Skeletal muscle cell (primary cell): ENCODE measurements around the gene EYA2.
"Not testable (repeated sequence)": the region's sequence is repeated elsewhere in the genome, so short reads cannot be mapped to it uniquely, and the experiment has no call there.

Experiments used
- DNase-seq: peaks from one replicate; pipeline ENCODE4 v3.0.0-alpha.2; 2010; ENCODE audit warnings: low read depth
- H3K4me3 ChIP-seq: 2 replicates; pipeline ENCODE4 v1.5.1; 2011; ENCODE audit warnings: low read depth, mild to moderate bottlenecking, control low read depth, low read length, moderate library complexity

EYA2 gene

DNA sequence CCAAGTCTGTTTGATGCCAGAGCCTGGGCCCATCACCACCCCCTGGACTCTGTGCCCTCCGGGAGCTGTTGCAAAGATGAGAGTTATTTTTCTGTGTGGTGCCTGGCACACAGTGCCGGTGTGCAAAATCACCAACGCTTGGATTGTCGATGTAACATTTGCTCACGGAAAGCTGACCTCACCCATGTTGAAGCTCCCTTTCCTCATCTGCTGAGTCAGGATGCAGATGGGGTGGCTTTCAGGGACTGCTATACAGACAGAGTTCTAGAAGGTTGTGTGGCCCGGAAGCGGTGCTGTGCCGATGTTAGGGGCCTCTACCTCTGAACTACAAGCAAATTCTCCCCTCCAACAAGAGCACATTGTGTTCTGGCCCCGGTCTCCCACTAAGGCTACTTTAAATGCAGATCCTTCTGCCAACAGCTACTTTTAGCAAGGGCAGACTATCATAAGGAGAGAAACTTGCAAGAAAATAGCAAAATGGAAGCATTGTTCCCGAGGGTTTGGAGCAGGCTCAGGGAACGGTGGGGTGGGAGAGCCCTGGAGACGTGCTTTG is 34.0 kb downstream of the EYA2 start:
- DNase-seq = no peak
- H3K4me3 ChIP-seq = no peak overlapping the region

DNA sequence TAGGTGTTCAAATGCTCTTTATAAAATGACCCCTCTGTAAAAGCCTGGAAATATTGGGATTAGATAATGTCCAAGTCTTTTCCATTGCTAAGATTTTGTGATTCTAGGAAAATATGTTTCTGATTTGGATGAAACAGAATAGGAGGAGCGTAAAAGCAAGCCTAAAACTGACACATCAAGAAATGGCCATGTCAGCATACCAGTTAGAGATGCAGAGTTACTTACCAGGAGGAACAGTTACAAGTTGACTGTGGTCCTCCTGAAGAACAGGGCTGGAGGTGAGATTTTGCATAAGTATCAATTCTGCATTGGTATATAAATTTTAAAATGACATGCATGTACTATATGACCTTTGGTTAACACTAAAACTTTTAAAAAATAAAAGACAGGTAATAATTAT is 35.3 kb downstream of the EYA2 start:
- DNase-seq = no peak
- H3K4me3 ChIP-seq = no peak overlapping the region

DNA sequence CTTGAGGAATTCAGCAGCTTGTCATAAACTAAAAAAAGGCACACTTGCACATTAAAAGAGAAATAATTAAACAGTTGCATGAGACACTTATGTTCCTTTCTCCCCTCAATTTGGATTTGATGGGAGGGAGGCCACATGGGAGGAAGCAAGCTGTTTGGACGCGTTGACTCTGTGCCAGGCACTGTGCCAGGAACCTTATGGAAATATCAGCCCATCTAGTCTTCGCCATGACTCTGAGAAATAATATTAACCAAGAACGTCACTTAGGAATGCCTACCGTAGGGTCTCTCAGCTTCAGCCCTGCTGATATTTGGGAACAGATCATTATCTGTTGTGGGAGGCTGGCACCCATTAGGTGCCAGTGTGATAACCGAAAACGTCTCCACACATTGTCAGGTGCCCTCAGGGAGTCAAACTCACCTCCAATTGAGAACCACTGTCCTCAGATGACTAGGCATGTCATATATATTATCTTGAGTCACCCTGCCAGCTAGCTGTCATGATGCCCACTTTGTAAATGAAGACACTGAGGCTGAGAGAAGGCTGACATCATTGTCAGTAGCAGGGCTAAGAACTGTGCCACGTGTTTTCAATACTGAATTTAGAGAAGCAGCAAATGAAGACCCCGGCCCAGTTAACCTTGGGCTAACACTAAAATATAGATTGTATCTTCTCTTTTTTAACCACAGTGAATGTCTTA is 36.1 kb downstream of the EYA2 start:
- no peak for DNase-seq

DNA sequence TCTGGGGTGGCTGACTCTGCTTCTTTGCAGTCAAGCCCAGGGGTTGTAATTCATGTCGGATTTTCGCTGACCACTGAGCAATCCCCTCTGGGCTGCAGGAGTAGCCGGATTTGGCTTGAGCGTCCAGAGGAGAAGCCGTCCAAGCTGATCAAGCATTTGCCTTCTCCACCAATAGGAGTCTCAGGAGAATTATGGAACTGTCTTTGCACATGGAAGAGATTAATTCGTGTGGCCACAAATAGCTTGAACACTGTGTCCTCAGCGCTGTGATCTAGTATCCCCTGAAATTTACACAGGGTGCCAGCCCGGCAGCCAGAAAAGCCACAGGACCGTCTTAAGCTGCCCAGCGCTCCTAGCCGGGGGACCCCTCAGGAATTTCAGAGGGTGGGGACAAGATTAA is 37.1 kb downstream of the EYA2 start:
- DNase-seq = no peak
- H3K4me3 ChIP-seq = no peak overlapping the region

More for the DNA sequence above, 36.1 kb downstream of the EYA2 start:
- H3K4me3 ChIP-seq = no peak overlapping the region

DNA sequence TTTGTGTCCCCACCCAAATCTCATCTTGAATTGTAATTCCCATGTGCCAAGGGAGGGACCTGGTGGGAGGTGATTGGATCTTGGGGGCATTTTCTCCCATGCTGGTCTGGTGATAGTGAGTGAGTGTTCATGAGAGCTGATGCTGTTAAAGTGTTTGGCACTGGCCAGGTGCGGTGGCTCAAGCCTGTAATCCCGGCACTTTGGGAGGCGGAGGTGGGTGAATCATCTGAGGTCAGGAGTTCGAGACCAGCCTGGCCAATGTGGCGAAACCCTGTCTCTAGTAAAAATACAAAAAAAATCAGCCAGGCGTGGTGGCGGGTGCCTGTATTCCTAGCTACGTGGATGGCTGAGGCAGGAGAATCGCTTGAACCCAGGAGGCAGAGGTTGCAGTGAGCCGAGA is 37.8 kb downstream of the EYA2 start:
- H3K4me3 ChIP-seq, DNase-seq: not testable (repeated sequence)

DNA sequence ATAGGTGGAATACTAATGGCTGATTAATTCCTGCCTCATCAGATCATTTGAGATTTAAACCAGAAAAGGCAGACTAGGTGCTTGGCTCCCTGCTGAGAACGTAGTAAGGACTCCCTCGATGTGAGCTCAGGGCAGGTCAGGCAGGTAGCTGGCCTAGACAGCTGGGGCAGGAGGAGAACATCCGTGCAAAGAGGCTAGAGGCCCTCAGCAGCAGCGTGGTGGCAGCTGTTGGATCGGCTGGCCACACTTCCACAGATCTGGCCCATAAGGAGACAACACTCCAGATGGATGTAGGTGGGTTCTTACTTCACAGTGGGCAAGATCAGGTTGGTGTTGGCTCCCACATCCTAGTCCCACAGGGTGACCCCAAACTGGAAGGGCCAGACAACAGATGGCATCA is 38.5 kb downstream of the EYA2 start:
- H3K4me3 ChIP-seq = no peak overlapping the region
- DNase-seq = no peak

DNA sequence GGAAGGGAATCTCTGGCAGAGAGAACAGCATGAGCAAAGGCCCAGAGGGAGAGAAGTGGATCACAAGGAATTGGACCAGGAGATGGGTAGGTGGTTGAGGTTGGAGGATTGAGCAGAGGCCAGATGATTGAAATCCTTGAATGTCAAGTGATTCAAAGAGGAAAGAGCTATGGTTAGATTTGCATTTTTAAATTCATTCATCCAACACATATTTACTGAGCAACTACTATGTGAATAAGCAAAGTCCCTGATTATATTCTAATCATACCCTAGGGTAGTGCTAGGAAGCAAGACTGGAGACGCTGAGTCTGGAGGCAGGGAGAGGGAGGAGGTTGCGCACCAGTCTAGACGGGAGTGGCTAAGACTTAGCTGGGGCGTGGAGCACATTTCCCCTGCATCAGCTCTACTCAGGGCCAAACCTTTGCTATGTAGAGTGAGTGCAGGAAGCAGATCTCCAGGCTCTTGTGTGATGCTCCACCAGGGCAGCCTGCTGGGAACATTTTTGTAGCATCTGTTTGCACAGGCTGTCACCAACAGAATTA is 40.2 kb downstream of the EYA2 start:
- DNase-seq = no peak

DNA sequence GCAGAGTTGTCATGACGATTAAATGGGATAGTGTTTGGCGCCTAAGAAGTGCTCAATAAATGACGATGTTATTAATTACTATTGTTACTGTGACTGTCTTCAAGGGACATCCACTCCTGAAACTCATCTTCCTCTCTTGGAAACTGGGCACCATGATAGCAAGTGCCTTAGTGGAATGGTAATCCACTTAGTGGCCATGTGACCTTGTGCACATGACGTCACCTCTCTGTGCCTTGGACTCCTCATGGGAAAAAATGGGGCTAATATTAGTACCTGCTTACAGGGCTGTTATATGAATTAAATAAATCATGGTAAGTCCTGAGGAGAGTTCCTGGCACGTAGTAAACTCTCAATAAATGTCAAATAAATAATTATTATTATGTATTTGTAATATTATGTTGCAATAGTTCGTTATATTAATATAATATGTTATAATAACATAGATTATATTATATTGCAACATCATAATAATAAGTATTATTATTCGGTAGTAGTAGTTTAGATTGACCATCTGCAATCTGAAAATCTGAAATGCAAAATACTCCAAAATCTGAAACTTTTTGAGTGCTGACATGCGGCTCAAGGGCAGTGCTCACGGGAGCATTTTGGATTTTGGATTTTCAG is 40.9 kb downstream of the EYA2 start:
- H3K4me3 ChIP-seq = no peak overlapping the region
- no peak for DNase-seq

More for the DNA sequence above, 40.2 kb downstream of the EYA2 start:
- H3K4me3 ChIP-seq = no peak overlapping the region

DNA sequence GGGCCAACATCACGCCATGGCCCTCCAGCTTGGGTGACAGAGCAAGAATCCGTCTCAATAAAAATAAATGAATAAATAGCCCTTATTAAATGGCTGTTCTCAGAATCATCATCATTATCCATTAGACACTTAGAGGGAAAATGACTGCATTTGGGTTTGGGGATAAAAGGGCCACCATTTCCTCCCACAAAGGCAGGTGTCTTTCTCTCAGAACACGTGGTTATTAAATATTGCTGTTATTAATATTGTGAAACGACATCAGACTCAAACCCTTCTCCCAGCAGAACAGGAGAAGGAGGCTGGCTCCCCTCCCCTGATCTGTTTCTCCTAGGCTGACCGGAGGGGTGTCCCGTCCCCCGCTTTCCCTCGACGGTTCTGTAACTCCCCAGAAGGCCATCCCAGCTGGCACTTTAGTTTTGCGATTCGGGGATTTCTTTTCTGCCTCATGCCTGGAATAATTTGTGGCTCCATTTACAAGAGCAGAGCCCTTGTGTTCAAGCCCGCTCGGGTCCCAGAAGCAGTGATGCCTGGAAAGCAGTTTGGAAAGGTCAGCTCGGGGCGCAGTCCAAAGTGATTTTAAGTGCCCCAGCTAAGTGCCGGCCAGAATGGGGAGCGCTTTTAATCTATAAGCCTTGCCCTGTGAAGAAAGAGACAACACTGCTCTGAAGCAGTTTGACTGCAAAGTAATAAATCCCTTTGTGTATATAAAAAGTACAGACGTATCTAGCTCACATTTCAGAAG is 41.9 kb downstream of the EYA2 start:
- no peak for DNase-seq
- H3K4me3 ChIP-seq = no peak overlapping the region

DNA sequence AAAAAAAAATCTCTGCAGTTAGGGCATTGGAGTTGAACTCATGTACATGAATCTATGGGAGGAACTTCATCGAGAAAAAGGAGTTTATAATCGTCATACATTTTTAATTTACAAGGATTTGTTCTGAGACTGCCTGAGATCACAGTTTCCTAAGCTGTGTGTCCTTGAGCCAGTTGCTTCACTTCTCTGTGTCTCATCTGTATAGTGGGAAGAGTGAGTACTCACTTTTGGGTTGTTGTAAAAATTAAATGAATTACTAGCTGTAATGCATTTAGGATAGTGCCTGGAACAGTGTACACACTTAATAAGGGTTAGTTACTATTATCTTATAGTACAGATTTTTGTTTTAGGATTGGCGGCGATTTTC is 42.5 kb downstream of the EYA2 start:
- H3K4me3 ChIP-seq = no peak overlapping the region
- DNase-seq = no peak

DNA sequence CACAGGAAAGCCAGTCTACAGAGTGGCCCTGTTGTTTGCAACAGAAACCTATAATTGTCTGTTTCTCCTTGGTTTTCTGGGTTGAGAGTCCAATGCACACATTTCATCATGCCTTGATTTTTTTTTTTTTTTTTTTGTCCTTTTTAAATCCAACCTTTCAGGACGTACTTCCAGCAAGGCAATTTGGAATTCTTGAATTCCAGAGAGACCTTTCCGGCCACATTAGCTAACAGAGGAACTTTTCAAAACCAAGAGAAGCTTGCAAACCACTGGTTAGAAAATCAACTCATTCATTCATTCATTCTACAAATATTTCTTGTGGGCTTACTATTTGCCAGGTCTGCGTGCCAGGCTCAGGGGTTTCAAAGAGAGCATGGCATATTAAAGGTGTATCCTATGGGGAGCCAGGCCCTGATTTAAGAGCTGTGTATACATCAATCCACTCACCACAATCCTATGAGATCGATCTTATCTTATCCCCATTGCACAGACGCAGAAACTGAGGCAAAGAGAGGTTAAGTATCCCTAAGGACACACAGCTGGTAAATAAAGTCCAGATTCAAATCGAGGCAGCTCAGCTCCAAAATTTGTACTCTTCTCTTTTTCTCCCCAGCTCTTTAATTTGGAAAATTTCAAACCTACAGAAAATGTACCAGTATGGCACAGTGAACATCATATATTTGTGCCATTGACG is 43.0 kb downstream of the EYA2 start:
- DNase-seq = no peak
- no peak overlapping the region for H3K4me3 ChIP-seq

DNA sequence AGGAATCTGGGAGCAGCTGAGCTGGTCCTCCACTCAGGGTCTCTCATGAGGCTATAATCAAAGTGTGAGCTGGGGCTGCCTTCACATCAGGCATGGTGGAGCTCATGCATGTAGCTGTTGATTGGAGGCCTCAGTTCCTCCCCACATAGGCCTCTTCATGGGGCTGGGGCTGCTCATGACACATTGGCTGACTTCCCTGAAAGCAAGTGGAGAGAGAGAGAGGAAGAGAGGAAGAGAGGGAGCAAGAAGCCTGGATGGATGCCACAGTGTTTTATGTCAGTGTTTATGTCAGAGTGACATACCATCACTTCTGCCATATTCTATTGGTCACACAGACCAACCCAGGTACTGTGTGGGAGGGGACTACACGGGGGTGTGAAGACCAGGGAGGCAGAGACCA is 43.8 kb downstream of the EYA2 start:
- no peak for DNase-seq
- H3K4me3 ChIP-seq = no peak overlapping the region

DNA sequence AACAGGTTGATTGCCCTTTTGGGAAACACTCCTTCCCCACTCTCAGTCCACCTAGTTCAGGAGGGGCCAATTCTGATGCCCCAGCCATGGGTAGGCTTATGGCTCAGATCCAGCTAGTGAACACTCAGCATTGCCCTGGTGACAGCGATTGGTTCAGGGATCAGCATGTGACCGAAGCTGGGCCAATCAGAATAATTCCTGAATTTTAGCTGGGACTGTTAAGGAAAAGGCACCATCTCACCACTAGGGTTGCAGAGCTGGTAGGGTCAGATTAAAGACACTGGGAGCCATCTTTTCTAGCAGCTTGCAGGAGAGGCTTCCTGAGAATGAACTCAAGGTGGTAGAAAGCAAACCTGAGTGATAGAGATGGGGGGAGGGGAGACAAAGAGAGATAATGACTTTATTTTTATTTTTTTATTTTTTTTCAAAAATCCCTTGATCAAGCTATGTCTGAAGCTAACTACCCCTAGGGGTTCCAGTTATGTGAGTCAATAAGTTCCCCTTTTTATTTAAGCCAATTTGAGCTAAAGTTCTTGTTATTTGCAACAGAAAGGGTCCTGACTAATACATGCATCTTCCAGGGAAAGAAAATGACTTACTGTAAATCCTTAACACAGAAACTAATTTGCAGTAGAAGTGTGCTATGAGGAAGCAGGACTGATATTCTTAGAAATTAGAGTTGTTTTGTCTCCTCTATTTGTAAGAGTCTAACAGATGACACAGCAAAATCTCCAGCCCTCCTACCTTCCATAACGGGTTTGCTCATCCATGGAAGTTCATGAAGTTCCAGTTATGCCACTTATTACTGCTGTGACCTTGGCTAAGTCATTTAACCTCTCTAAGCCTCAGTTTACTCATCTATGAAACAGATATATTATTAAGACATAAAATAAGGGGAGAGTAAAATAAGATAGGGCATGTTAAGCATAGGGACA is 44.7 kb downstream of the EYA2 start:
- no peak overlapping the region for H3K4me3 ChIP-seq
- DNase-seq = no peak

DNA sequence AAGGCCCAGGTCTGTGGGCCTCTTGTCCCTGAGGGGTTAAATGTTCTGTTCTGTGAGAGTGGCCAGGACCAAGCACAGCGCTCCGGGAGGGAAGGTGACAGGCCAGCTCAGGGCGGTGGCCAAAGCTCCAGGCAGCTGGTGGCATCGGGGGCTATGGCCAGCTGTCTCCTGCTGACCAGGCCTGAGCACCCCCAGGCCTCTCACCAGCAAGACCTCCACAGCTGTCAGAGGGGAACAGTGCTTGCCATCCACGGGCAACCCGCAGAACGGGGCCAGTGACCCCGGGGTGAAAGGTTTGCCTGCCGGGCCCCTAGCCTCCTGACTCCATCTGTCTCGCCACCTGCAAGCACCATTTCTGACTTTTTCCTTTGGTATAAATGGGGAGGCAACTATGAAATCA is 46.0 kb downstream of the EYA2 start:
- no peak for DNase-seq
- no peak overlapping the region for H3K4me3 ChIP-seq

DNA sequence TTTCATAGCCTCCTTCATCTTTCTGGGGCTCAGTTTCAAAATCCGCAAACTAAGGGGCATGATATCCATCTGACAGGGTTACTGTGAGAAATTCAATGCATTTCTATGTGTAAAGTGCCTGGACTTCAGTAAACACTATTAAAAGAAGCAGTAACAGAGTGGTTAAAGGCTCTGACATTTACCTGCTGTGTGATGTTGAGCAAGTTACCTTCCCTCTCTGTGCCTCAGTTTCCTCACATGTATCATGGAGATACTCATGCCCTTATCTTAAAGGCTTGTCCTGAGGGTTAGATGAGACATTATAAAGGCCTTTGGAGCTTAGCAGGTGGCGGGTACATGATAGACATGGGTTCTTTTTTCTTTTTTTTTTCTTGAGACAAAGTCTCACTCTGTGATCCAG is 46.8 kb downstream of the EYA2 start:
- H3K4me3 ChIP-seq = no peak overlapping the region

DNA sequence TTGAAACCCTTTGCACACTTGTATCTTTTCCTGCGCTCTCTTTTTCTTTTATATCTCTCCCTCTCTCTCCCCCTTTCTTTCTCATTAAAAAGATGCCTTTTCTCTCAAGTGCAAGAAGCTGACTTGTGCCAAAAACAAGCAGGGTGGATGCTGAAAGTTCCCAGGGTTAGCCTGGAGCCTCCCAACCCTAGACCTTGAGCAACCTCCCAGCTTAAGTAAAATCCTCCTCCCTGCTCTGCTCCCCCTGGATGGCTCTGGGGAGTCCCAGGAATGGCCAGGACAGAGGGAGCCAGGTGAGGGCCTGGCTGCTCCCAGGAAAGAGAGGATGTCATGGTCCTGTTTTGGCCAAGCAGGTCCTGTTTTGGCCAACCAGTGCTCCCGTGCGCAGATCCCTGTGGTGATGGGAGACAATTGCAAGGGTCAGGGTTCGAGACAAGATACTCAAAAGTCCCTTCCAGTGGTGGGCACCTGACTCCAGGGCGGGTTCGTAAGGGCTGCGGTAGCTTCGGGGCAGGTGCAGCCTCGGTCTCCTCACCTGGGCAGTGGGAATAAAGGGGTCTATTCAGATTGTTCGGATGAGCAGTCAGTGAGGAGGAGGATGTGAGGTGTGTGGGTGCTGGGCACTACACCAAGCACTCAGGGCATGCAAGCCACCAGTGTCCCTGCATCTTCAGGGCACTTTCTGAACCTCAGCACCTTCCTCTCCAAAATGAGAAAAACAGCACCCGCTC is 49.4 kb downstream of the EYA2 start:
- H3K4me3 ChIP-seq = no peak overlapping the region
- DNase-seq = no peak

More for the DNA sequence above, 46.8 kb downstream of the EYA2 start:
- no peak for DNase-seq

DNA sequence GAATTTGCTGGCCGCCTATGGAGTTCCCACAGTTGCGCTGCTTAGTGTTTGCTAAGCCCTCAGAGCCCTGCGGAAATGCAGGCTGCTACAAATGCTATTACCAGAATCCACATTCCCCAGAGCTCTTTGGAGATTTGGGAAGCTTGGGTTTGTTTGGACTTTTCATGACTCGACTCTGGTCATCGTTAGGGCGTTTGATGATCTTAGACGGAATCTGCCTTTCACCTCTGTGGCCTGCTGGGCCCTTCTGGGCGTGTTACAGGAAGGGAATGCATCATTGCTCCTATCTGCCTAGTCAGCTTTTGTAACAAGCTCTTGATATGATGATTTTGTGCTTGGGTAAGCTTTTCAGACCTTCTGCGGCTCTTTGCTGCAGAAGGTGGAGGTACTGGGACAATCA is 50.8 kb downstream of the EYA2 start:
- DNase-seq = no peak
- no peak overlapping the region for H3K4me3 ChIP-seq

DNA sequence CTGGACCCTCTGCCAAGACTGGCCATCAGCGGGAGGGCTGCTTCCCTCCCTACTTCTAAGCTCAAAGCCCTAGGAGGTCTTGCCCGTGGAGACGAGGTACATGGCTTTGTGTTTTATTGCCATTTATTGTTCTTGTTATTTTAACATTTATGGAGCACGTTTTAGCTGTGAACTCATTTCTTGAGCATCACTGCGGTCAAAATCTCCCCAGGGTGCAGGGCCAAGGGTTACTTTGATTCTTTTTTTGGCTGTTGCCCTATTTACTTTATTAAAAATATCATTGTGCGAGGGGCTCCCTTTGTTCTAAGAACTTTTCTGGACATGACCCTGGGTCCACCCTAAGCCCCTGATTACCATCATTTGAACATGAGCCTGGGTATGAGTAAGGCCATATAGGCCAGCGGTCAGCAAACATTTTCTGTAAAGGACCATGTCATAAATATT is 51.6 kb downstream of the EYA2 start:
- DNase-seq = no peak
- H3K4me3 ChIP-seq = no peak overlapping the region
